HG03565 (cell line): ENCODE measurements around the gene LSMEM2.
A peak's percentile ranks its signal among the peaks of the same experiment; 100 is the strongest.
"Not testable (repeated sequence)": the region's sequence is repeated elsewhere in the genome, so short reads cannot be mapped to it uniquely, and the experiment has no call there.

Source experiments
- ATAC-seq: cut with Tn5 transposase; IDR thresholded peaks from one replicate; pipeline ENCODE4 v1.9.1; 2021; ENCODE audit warnings: mild to moderate bottlenecking, moderate library complexity; ENCODE audit not compliant: unreplicated experiment

The LSMEM2 gene

GRCh38 chr3:50245831-50246516 lies 32.9 kb upstream of the LSMEM2 start:
- no peak for ATAC-seq

- no peak for ATAC-seq
These were observed 32.4 kb upstream of the LSMEM2 start for GRCh38 chr3:50246517-50246954.

- no peak for ATAC-seq
These were observed 30.5 kb upstream of the LSMEM2 start for GRCh38 chr3:50248387-50248786.

- no peak for ATAC-seq
These were observed 29.4 kb upstream of the LSMEM2 start for GRCh38 chr3:50249457-50249856.

GRCh38 chr3:50250514-50250913 lies 28.4 kb upstream of the LSMEM2 start:
- ATAC-seq, result no peak

- ATAC-seq, result no peak
These were observed 27.7 kb upstream of the LSMEM2 start for GRCh38 chr3:50251220-50251619.

- ATAC-seq, result no peak
These were observed 24.2 kb upstream of the LSMEM2 start for GRCh38 chr3:50254577-50255250.

- no peak for ATAC-seq
These were observed 23.7 kb upstream of the LSMEM2 start for GRCh38 chr3:50255251-50255615.

- ATAC-seq, result no peak
These were observed 21.7 kb upstream of the LSMEM2 start for GRCh38 chr3:50256978-50257890.

- no peak for ATAC-seq
These were observed 20.7 kb upstream of the LSMEM2 start for GRCh38 chr3:50258029-50258680.

- ATAC-seq, result no peak
These were observed 19.9 kb upstream of the LSMEM2 start for GRCh38 chr3:50258979-50259378.

- no peak for ATAC-seq
These were observed 19.4 kb upstream of the LSMEM2 start for GRCh38 chr3:50259432-50260026.

- peak; percentile 88 for ATAC-seq
These were observed 18.6 kb upstream of the LSMEM2 start for GRCh38 chr3:50260027-50260941.

- no peak for ATAC-seq
These were observed 17.9 kb upstream of the LSMEM2 start for GRCh38 chr3:50260942-50261441.

- ATAC-seq, result no peak
These were observed 17.4 kb upstream of the LSMEM2 start for GRCh38 chr3:50261505-50261904.

- not testable (repeated sequence) for ATAC-seq
These were observed 16.7 kb upstream of the LSMEM2 start for GRCh38 chr3:50262200-50262599.

GRCh38 chr3:50262778-50263177 lies 16.1 kb upstream of the LSMEM2 start:
- ATAC-seq, result no peak

GRCh38 chr3:50263478-50264382 lies 15.2 kb upstream of the LSMEM2 start:
- no peak for ATAC-seq
